ENCODE measurements around the gene RPN1. TPM values are rescaled to one million over a fixed set of nuclear protein-coding genes. Genes with fewer than 3 reads are reported as not detected.

The RPN1 gene
- total and polyA plus RNA-seq, 10 of the 15 experiments (the other 5 are each of a cell fraction or from before 2014, with no cell fraction given): 56.1 to 266 (median 157) TPM

DNA sequence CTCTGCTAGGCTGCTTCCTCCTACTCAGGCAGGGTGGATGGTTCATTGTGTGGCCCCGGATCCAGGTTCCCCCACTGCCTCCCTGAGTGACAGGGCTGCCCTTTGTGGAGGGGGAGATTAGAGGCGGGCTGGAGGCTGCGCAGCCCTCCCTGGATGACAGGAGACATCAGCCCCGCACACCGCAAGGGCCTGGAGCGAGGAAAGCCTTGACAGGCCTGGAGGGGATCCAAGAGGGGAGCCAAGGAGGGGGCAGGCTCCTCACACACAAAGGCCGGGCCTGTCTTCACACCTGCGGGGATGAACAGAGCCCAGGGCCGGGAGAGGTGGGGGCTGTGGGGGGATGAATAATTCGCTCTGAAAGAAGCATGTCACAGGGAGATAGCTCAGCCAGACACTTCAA lies 72.9 kb downstream of the RPN1 start:
- H3K27me3 ChIP-seq (replicated peaks in 1 of 2; ENCODE audit: control insufficient read depth in 2 of 2, insufficient read depth in 2 of 2, low read length in 1 of 2): no peaks in the 10 kb centered on the region
- no peaks in the 10 kb centered on the region for H4K20me1 ChIP-seq (ENCODE audit: control insufficient read depth, insufficient read depth)
- peaks cover 3% of the 10 kb centered on the region; the same call in 2 of the 3 replicates for H3K9me3 ChIP-seq (replicated peaks; ENCODE audit: control insufficient read depth, insufficient read depth, low read length)
- no peak overlapping the region for H3K4me3 ChIP-seq
- FAIRE-seq (no peak), DNase-seq (ENCODE audit: low read depth, low spot score) (no peak), ATAC-seq (no peak)
- no TSS peak for BruUV-seq (replicated peaks)
- H3K36me3 ChIP-seq (ENCODE audit: control insufficient read depth in 2 of 2, insufficient read depth in 2 of 2, low read length in 1 of 2): no peaks in the 10 kb centered on the region
- CTCF ChIA-PET: no interaction called here
- TF ChIP-seq CBX5 (IDR thresholded peaks at IDR 0.05; ENCODE audit: low read depth) (no peak), NBN (IDR thresholded peaks at IDR 0.05) (no peak), IKZF2 (IDR thresholded peaks at IDR 0.05) (no peak), RB1 (IDR thresholded peaks at IDR 0.05; ENCODE audit: borderline replicate concordance) (no peak)
- TF ChIP-seq, protein P1, sequence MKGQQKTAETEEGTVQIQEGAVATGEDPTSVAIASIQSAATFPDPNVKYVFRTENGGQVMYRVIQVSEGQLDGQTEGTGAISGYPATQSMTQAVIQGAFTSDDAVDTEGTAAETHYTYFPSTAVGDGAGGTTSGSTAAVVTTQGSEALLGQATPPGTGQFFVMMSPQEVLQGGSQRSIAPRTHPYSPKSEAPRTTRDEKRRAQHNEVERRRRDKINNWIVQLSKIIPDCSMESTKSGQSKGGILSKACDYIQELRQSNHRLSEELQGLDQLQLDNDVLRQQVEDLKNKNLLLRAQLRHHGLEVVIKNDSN (IDR thresholded peaks at IDR 0.05; ENCODE audit: borderline replicate concordance, extremely low read length, insufficient read depth, low read depth, low read length): no peak
- POLR2A ChIA-PET: no interaction called here
- SMC1A ChIA-PET (ENCODE audit: uncharacterized antibody, unreplicated experiment): no interaction called here
- H2AFZ ChIP-seq (ENCODE audit: control insufficient read depth, low read depth, low read length): no peak overlapping the region
- WGBS (ENCODE audit: insufficient coverage, insufficient replicate concordance, low lambda C conversion rate, missing lambda C conversion rate): 51% methylated on average over 10 of the region's 10 CpGs
- peaks cover 3% of the 10 kb centered on the region for H3K4me1 ChIP-seq (ENCODE audit: control insufficient read depth, insufficient read depth, low read length)
- in situ Hi-C loops (cut with MboI) (no loop called here), intact Hi-C loops (cut with micrococcal nuclease; ENCODE audit: unreplicated experiment) (no loop called here)
- no peaks in the 10 kb centered on the region for H3K79me2 ChIP-seq (ENCODE audit: control insufficient read depth, insufficient read depth, low read length)
- no peak overlapping the region for H3K4me2 ChIP-seq (ENCODE audit: control insufficient read depth, insufficient read depth)
- RAD21 ChIA-PET (ENCODE audit: unreplicated experiment): no interaction called here
- no peak overlapping the region for H3K9ac ChIP-seq (ENCODE audit: control insufficient read depth, insufficient read depth, low read length)
- H3K27ac ChIP-seq (ENCODE audit: control insufficient read depth, insufficient read depth): no peak overlapping the region

GRCh38 chr3:128576290-128576689 lies 74.3 kb downstream of the RPN1 start:
- Histone ChIP-seq H3K27ac (ENCODE audit: control insufficient read depth, insufficient read depth) (no peak overlapping the region), H3K4me1 (ENCODE audit: control insufficient read depth, insufficient read depth, low read length) (peaks cover 6% of the 10 kb centered on the region), H2AFZ (ENCODE audit: control insufficient read depth, low read depth, low read length) (no peak overlapping the region), H3K79me2 (ENCODE audit: control insufficient read depth, insufficient read depth, low read length) (no peaks in the 10 kb centered on the region), H4K20me1 (ENCODE audit: control insufficient read depth, insufficient read depth) (no peaks in the 10 kb centered on the region), H3K36me3 (ENCODE audit: control insufficient read depth in 2 of 2, insufficient read depth in 2 of 2, low read length in 1 of 2) (no peaks in the 10 kb centered on the region), H3K27me3 (replicated peaks in 1 of 2; ENCODE audit: control insufficient read depth in 2 of 2, insufficient read depth in 2 of 2, low read length in 1 of 2) (no peaks in the 10 kb centered on the region), H3K4me2 (ENCODE audit: control insufficient read depth, insufficient read depth) (no peak overlapping the region), H3K9me3 (replicated peaks; ENCODE audit: control insufficient read depth, insufficient read depth, low read length) (peaks cover 3% of the 10 kb centered on the region; the same call in 2 of the 3 replicates), H3K4me3 (no peak overlapping the region), H3K9ac (ENCODE audit: control insufficient read depth, insufficient read depth, low read length) (no peak overlapping the region)
- DNase-seq (ENCODE audit: low read depth, low spot score) (no peak), FAIRE-seq (no peak), ATAC-seq (no peak)
- ChIA-PET RAD21 (ENCODE audit: unreplicated experiment) (no interaction called here), SMC1A (ENCODE audit: uncharacterized antibody, unreplicated experiment) (no interaction called here), POLR2A (interaction anchor here (0.6 kb wide), 1 partner anchor 93 kb away, joined by 3 read pairs; no protein-coding TSS in a partner anchor), CTCF (no interaction called here)
- in situ Hi-C loops (cut with MboI): no loop called here
- intact Hi-C loops (cut with micrococcal nuclease; ENCODE audit: unreplicated experiment): no loop called here
- 55% methylated on average over 10 of the region's 10 CpGs for WGBS (ENCODE audit: insufficient coverage, insufficient replicate concordance, low lambda C conversion rate, missing lambda C conversion rate)
- BruUV-seq (replicated peaks): no TSS peak
- TF ChIP-seq PAX5 (IDR thresholded peaks at IDR 0.05; ENCODE audit: borderline replicate concordance, low read depth, low read length) (no peak), PKNOX1 (IDR thresholded peaks at IDR 0.05) (no peak), CREM (IDR thresholded peaks at IDR 0.05; ENCODE audit: low read depth) (no peak), SRF (IDR thresholded peaks at IDR 0.05; ENCODE audit: low read depth in 2 of 2, low read length in 2 of 2) (no peak), PAX8 (IDR thresholded peaks at IDR 0.05) (no peak), ZNF217 (IDR thresholded peaks at IDR 0.05) (no peak), TCF3 (IDR thresholded peaks at IDR 0.05; ENCODE audit: borderline replicate concordance, insufficient read depth, low read depth, low read length) (no peak), CEBPZ (IDR thresholded peaks at IDR 0.05; ENCODE audit: low read depth, low read length) (no peak), RCOR1 (conservative IDR thresholded peaks at IDR 0.05; ENCODE audit: low read depth, low read length) (no peak), RUNX3 (IDR thresholded peaks at IDR 0.05; ENCODE audit: low read length) (no peak)

Measured in GM12878 (cell line).